ENCODE results near the gene EAF1. TPM values are rescaled to one million over a fixed set of nuclear protein-coding genes. Genes with fewer than 3 reads are reported as not detected.

EAF1 gene
- total RNA-seq, 2 donors from 2014 or later: 24.9 to 28.0 TPM

GRCh38 chr3:15438983-15439382 is 11.6 kb downstream of the EAF1 start:
- Histone ChIP-seq H3K9ac (ENCODE audit: low read depth in 2 of 2, low read length in 2 of 2) (no peak overlapping the region), H3K4me3 (no peak overlapping the region), H3K27ac (no peak overlapping the region), H3K9me3 (no peaks in the 10 kb centered on the region), H3K4me1 (no peaks in the 10 kb centered on the region), H3K27me3 (no peaks in the 10 kb centered on the region), H3K36me3 (peaks cover 22% of the 10 kb centered on the region)
- DNase-seq: no peak
- no peak for TF ChIP-seq CTCF (IDR thresholded peaks at IDR 0.05)
- intact Hi-C loops (cut with DNase I): loop anchor here (10.0 kb wide), 1 partner anchor 116 kb away; no protein-coding TSS in a partner anchor

- intact Hi-C loops (cut with DNase I): loop anchor here (10.0 kb wide), 1 partner anchor 115 kb away; no protein-coding TSS in a partner anchor
- TF ChIP-seq CTCF (IDR thresholded peaks at IDR 0.05): no peak
These were observed 12.1 kb downstream of the EAF1 start for GRCh38 chr3:15439476-15439875.

GRCh38 chr3:15440891-15441290 is 13.5 kb downstream of the EAF1 start:
- intact Hi-C loops (cut with DNase I): no loop called here
- peaks cover 12% of the 10 kb centered on the region for H3K36me3 ChIP-seq

More at GRCh38 chr3:15439476-15439875, 12.1 kb downstream of the EAF1 start:
- H3K27ac ChIP-seq: no peak overlapping the region
- H3K27me3 ChIP-seq: no peaks in the 10 kb centered on the region
- no peaks in the 10 kb centered on the region for H3K9me3 ChIP-seq
- H3K4me1 ChIP-seq: no peaks in the 10 kb centered on the region
- DNase-seq: no peak
- no peak overlapping the region for H3K4me3 ChIP-seq
- H3K9ac ChIP-seq (ENCODE audit: low read depth in 2 of 2, low read length in 2 of 2): no peak overlapping the region
- H3K36me3 ChIP-seq: peaks cover 22% of the 10 kb centered on the region

GRCh38 chr3:15443826-15444524 is 16.6 kb downstream of the EAF1 start:
- TF ChIP-seq CTCF (IDR thresholded peaks at IDR 0.05): no peak
- H3K36me3 ChIP-seq: peaks cover 9% of the 10 kb centered on the region
- H3K9ac ChIP-seq (ENCODE audit: low read depth in 2 of 2, low read length in 2 of 2): no peak overlapping the region
- no peak overlapping the region for H3K27ac ChIP-seq
- intact Hi-C loops (cut with DNase I): no loop called here
- no peaks in the 10 kb centered on the region for H3K4me1 ChIP-seq
- no peaks in the 10 kb centered on the region for H3K27me3 ChIP-seq
- no peaks in the 10 kb centered on the region for H3K9me3 ChIP-seq
- no peak overlapping the region for H3K4me3 ChIP-seq
- DNase-seq: no peak

More at GRCh38 chr3:15440891-15441290, 13.5 kb downstream of the EAF1 start:
- H3K27ac ChIP-seq: no peak overlapping the region
- no peak for DNase-seq
- no peak overlapping the region for H3K4me3 ChIP-seq
- no peak overlapping the region for H3K9ac ChIP-seq (ENCODE audit: low read depth in 2 of 2, low read length in 2 of 2)
- H3K9me3 ChIP-seq: no peaks in the 10 kb centered on the region
- no peak for TF ChIP-seq CTCF (IDR thresholded peaks at IDR 0.05)
- H3K27me3 ChIP-seq: no peaks in the 10 kb centered on the region
- H3K4me1 ChIP-seq: no peaks in the 10 kb centered on the region

GRCh38 chr3:15449489-15450224 is 22.3 kb downstream of the EAF1 start:
- Histone ChIP-seq H3K27me3 (no peaks in the 10 kb centered on the region), H3K9ac (ENCODE audit: low read depth in 2 of 2, low read length in 2 of 2) (no peak overlapping the region), H3K27ac (no peak overlapping the region), H3K36me3 (no peaks in the 10 kb centered on the region), H3K9me3 (no peaks in the 10 kb centered on the region), H3K4me3 (no peak overlapping the region), H3K4me1 (no peaks in the 10 kb centered on the region)
- no peak for TF ChIP-seq CTCF (IDR thresholded peaks at IDR 0.05)
- intact Hi-C loops (cut with DNase I): no loop called here
- DNase-seq: no peak
